Uterus (tissue), 4 donors: ENCODE data around the gene RBFOX1. TPM values are rescaled to one million over a fixed set of nuclear protein-coding genes. Genes with fewer than 3 reads are reported as not detected.

ENCODE experiments used
- DNase-seq, 2 donors: peaks; one replicate each; pipeline ENCODE4 v3.0.0-alpha.2; 2019 to 2020
- H3K27ac ChIP-seq, 2 donors: fragments of 200-600 bp; sonication (generic); 1 replicate in 1 of 2; 2 replicates in 1 of 2; pipeline ENCODE4 v1.5.1; 2016 to 2018
- H3K27me3 ChIP-seq, 2 donors: fragments of 200-600 bp; sonication (generic); one replicate each; pipeline ENCODE4 v1.5.1; 2018 to 2019; ENCODE audit warnings: control low read depth in 1 of 2
- H3K36me3 ChIP-seq, 2 donors: fragments of 200-600 bp; sonication (generic); one replicate each; pipeline ENCODE4 v1.5.1; 2019; ENCODE audit warnings: control low read depth in 1 of 2
- H3K4me1 ChIP-seq, 2 donors: fragments of 200-600 bp; sonication (generic); one replicate each; pipeline ENCODE4 v1.5.1; 2018 to 2019; ENCODE audit warnings: control low read depth in 1 of 2
- H3K4me3 ChIP-seq, 2 donors: fragments of 200-600 bp; sonication (generic); 1 replicate in 1 of 2; 2 replicates in 1 of 2; pipeline ENCODE4 v1.5.1; 2018 to 2019; ENCODE audit warnings: mild to moderate bottlenecking in 1 of 2
- H3K9me3 ChIP-seq, 2 donors: fragments of 200-600 bp; sonication (generic); one replicate each; pipeline ENCODE4 v1.5.1; 2019; ENCODE audit warnings: control low read depth in 1 of 2
- CTCF ChIP-seq, 4 experiments: fragments of 200-600 bp in 2 of 4; fragments of 450-650 bp in 2 of 4; sonication (generic) in 2 of 4; IDR thresholded peaks; one replicate each; pipeline ENCODE4 v1.5.1; 2016 to 2019; ENCODE audit warnings: antibody characterized with exemption in 4 of 4, mild to moderate bottlenecking in 2 of 4, moderate library complexity in 1 of 4
- POLR2A ChIP-seq, 2 donors: fragments of 450-650 bp; IDR thresholded peaks; one replicate each; pipeline ENCODE4 v1.6.1; 2016; ENCODE audit warnings: antibody characterized with exemption in 2 of 2, mild to moderate bottlenecking in 1 of 2, moderate library complexity in 1 of 2
- intact Hi-C: fragments of 100-400 bp; cut with DNase I; formaldehyde crosslinking; loops from one replicate; pipeline ENCODE4 v1.15.1; 2023; ENCODE audit warnings: low total_unique reads
- total RNA-seq, 4 donors: library from RNA; depleted of rRNA in 3 of 4; stranded (reverse); fragments of >200 nt in 3 of 4; gene quantifications; one replicate each; pipeline versions ENCODE4 v1.1.0 to v1.2.4, GENCODE V29; 2014 to 2023
- donor health status: DM: yes; HTN: yes; CAD: no.

The RBFOX1 gene
- total RNA-seq, 4 donors from 2014 or later, result 0.55 TPM; not detected in 3

GRCh38 chr16:7584561-7584960 lies 251.9 kb downstream of the RBFOX1 start:
- intact Hi-C loops, result no loop called here

GRCh38 chr16:7585705-7586104 lies 253.1 kb downstream of the RBFOX1 start:
- no peak for DNase-seq
- no peaks in the 10 kb centered on the region for H3K27me3 ChIP-seq
- TF ChIP-seq POLR2A (IDR thresholded peaks at IDR 0.05), result no peak
- TF ChIP-seq CTCF (IDR thresholded peaks at IDR 0.05), result no peak

More at GRCh38 chr16:7584561-7584960, 251.9 kb downstream of the RBFOX1 start:
- no peak for DNase-seq
- Histone ChIP-seq H3K4me1 (no peaks in the 10 kb centered on the region), H3K9me3 (no peaks in the 10 kb centered on the region), H3K4me3 (no peak overlapping the region), H3K27me3 (no peaks in the 10 kb centered on the region), H3K27ac (no peak overlapping the region), H3K36me3 (no peaks in the 10 kb centered on the region)
- no peak for TF ChIP-seq POLR2A (IDR thresholded peaks at IDR 0.05)
- TF ChIP-seq CTCF (IDR thresholded peaks at IDR 0.05), result no peak

GRCh38 chr16:7590934-7591333 lies 258.3 kb downstream of the RBFOX1 start:
- Histone ChIP-seq H3K27ac (no peak overlapping the region), H3K4me1 (no peaks in the 10 kb centered on the region), H3K36me3 (no peaks in the 10 kb centered on the region), H3K4me3 (no peak overlapping the region), H3K27me3 (no peaks in the 10 kb centered on the region), H3K9me3 (no peaks in the 10 kb centered on the region)
- intact Hi-C loops, result no loop called here
- no peak for DNase-seq
- TF ChIP-seq POLR2A (IDR thresholded peaks at IDR 0.05), result no peak
- TF ChIP-seq CTCF (IDR thresholded peaks at IDR 0.05), result no peak

More at GRCh38 chr16:7585705-7586104, 253.1 kb downstream of the RBFOX1 start:
- Histone ChIP-seq H3K4me1 (no peaks in the 10 kb centered on the region), H3K36me3 (no peaks in the 10 kb centered on the region), H3K9me3 (no peaks in the 10 kb centered on the region), H3K27ac (no peak overlapping the region), H3K4me3 (no peak overlapping the region)
- intact Hi-C loops, result no loop called here

GRCh38 chr16:7596308-7596707 lies 263.7 kb downstream of the RBFOX1 start:
- DNase-seq, result no peak
- Histone ChIP-seq H3K27ac (no peak overlapping the region), H3K27me3 (no peaks in the 10 kb centered on the region), H3K4me3 (no peak overlapping the region), H3K36me3 (no peaks in the 10 kb centered on the region), H3K4me1 (no peaks in the 10 kb centered on the region), H3K9me3 (no peaks in the 10 kb centered on the region)
- intact Hi-C loops, result no loop called here
- TF ChIP-seq CTCF (IDR thresholded peaks at IDR 0.05), result no peak
- TF ChIP-seq POLR2A (IDR thresholded peaks at IDR 0.05), result no peak

GRCh38 chr16:7597677-7598076 lies 265.0 kb downstream of the RBFOX1 start:
- intact Hi-C loops, result no loop called here

More at GRCh38 chr16:7597677-7598076, 265.0 kb downstream of the RBFOX1 start:
- Histone ChIP-seq H3K36me3 (no peaks in the 10 kb centered on the region), H3K27me3 (no peaks in the 10 kb centered on the region), H3K27ac (no peak overlapping the region), H3K4me1 (no peaks in the 10 kb centered on the region), H3K9me3 (no peaks in the 10 kb centered on the region), H3K4me3 (no peak overlapping the region)
- TF ChIP-seq CTCF (IDR thresholded peaks at IDR 0.05) (no peak), POLR2A (IDR thresholded peaks at IDR 0.05) (no peak)
- no peak for DNase-seq
